H1 (cell line): ENCODE data around the gene CHI3L1. TPM values are rescaled to one million over a fixed set of nuclear protein-coding genes. Genes with fewer than 3 reads are reported as not detected.

Experiments used
- BACH1 ChIP-seq: IDR thresholded peaks from 2 replicates; pipeline ENCODE4 v1.6.1; 2012; ENCODE audit warnings: low read length, improper control_type of control experiment
- CHD1 ChIP-seq: IDR thresholded peaks from 2 replicates; pipeline ENCODE4 v1.6.1; 2012; ENCODE audit warnings: low read depth, low read length, improper control_type of control experiment
- CHD2 ChIP-seq: IDR thresholded peaks from 2 replicates; pipeline ENCODE4 v1.6.1; 2012; ENCODE audit warnings: low read length, improper control_type of control experiment
- EP300 ChIP-seq, 2 experiments: IDR thresholded peaks; 1 replicate in 1 of 2; 2 replicates in 1 of 2; pipeline ENCODE4 v1.6.1; 2011 to 2012; ENCODE audit warnings: low read depth in 2 of 2, low read length in 2 of 2, mild to moderate bottlenecking in 2 of 2, borderline replicate concordance in 1 of 2, inconsistent platforms in 1 of 2, moderate library complexity in 1 of 2
- RAD21 ChIP-seq, 2 experiments: IDR thresholded peaks in 1 of 2; conservative IDR thresholded peaks in 1 of 2; 2 replicates each; pipeline ENCODE4 v1.6.1; 2011; ENCODE audit warnings: low read depth in 2 of 2, low read length in 2 of 2, improper control_type of control experiment in 1 of 2, inconsistent platforms in 1 of 2, mild to moderate bottlenecking in 1 of 2, moderate library complexity in 1 of 2
- SP1 ChIP-seq: IDR thresholded peaks from 2 replicates; pipeline ENCODE4 v1.6.1; 2011; ENCODE audit warnings: low read depth, low read length
- SUZ12 ChIP-seq: fragments of 200-600 bp; sonication (generic); IDR thresholded peaks from 2 replicates; pipeline ENCODE4 v1.6.1; 2012; ENCODE audit warnings: mild to moderate bottlenecking, inconsistent platforms, low read length, moderate library complexity, mixed read lengths
- TEAD4 ChIP-seq: IDR thresholded peaks from 2 replicates; pipeline ENCODE4 v1.6.1; 2012; ENCODE audit warnings: low read depth, low read length, inconsistent platforms, mixed read lengths
- polyA plus RNA-seq, 7 experiments: library from polyadenylated mRNA; depleted of rRNA in 3 of 7; stranded (reverse) in 5 of 7; unstranded in 2 of 7; fragments of >200 nt in 5 of 7; fragments of 200-250 nt in 2 of 7; gene quantifications; 1 replicate in 5 of 7; 2 replicates in 1 of 7; 4 replicates in 1 of 7; pipeline versions ENCODE4 v1.2.1 to v1.2.3, GENCODE V29; 2011 to 2013; ENCODE audit warnings: missing spikeins in 2 of 7, mixed read lengths in 2 of 7
- total RNA-seq: library from RNA; stranded (reverse); fragmentation: NEBNext Ultra II Directional; extraction: Animal tissue kit (Norgen Biotek cat#: 25700); gene quantifications from 2 replicates; pipeline ENCODE4 v1.2.1, GENCODE V29; 2021
- TF ChIP-seq, protein P1 (sequence below): IDR thresholded peaks from 2 replicates; pipeline ENCODE4 v1.6.1; 2012; ENCODE audit warnings: low read length, inconsistent platforms

The CHI3L1 gene
- total and polyA plus RNA-seq, 2 of the 8 experiments (the other 6 are each of a cell fraction or from before 2014, with no cell fraction given), result 1.0 TPM; not detected in 1

DNA sequence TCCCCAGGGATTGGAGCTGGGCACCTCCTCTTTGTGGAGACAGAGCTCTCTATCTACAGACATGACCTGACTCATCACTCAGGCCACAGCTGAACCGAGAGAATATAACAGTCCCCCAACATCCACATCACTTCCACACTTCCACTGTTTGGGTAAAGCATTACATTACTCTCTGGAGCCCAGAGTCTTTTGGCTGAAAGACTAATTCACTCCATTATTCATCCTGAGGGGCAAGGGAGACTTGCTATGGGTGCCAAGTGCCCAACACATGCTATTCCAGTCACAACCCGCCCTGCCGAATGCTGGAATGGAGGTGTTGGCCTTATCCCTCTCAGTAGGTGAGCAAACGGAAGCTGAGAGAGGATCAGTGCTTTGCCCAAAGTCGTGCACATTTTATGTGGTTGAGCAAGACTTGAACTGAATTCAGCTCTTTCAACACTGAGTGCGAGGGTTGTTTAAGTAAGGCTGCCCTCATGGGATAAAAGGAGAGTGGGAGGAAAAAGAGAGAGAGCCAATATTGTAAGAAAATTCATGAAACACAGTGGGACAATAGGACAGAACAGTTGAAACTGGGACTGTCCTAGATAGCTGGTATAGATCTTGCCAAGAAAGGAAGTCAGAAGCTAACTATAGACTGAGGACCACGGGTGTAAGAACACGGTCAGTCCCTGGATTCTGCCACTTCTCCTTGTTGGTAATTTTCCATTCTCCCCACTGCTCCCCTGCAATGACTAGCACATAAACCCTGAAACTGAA, 13.5 kb upstream of the CHI3L1 start (continued):
- no peak for TF ChIP-seq RAD21 (IDR thresholded peaks at IDR 0.05 in 1 of 2, conservative IDR thresholded peaks at IDR 0.05 in 1 of 2; ENCODE audit: low read depth in 2 of 2, low read length in 2 of 2)
- no peak for TF ChIP-seq EP300 (IDR thresholded peaks at IDR 0.05; ENCODE audit: borderline replicate concordance in 1 of 2, low read depth in 2 of 2, low read length in 2 of 2)
- TF ChIP-seq, protein P1, sequence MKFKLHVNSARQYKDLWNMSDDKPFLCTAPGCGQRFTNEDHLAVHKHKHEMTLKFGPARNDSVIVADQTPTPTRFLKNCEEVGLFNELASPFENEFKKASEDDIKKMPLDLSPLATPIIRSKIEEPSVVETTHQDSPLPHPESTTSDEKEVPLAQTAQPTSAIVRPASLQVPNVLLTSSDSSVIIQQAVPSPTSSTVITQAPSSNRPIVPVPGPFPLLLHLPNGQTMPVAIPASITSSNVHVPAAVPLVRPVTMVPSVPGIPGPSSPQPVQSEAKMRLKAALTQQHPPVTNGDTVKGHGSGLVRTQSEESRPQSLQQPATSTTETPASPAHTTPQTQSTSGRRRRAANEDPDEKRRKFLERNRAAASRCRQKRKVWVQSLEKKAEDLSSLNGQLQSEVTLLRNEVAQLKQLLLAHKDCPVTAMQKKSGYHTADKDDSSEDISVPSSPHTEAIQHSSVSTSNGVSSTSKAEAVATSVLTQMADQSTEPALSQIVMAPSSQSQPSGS, result no peak
- TF ChIP-seq CHD2, result no peak
- TF ChIP-seq SUZ12, result no peak
- TF ChIP-seq BACH1, result no peak
- no peak for TF ChIP-seq SP1
- no peak for TF ChIP-seq TEAD4
- no peak for TF ChIP-seq CHD1
